NB4 (cell line): ENCODE data around the gene SMAD7.

ENCODE experiments used
- DNase-seq: peaks from one replicate; pipeline ENCODE4 v3.0.0; 2010; ENCODE audit warnings: low read depth
- H3K4me3 ChIP-seq: one replicate; pipeline ENCODE4 v1.5.1; 2011; ENCODE audit warnings: mild to moderate bottlenecking, low read depth, low read length, moderate library complexity
- CTCF ChIP-seq: IDR thresholded peaks from one replicate; pipeline ENCODE4 v1.5.1; 2012; ENCODE audit warnings: low read depth, low read length
- MAX ChIP-seq: IDR thresholded peaks from 2 replicates; pipeline ENCODE4 v1.6.1; 2011; ENCODE audit warnings: low read depth, low read length
- MYC ChIP-seq: IDR thresholded peaks from 2 replicates; pipeline ENCODE4 v1.6.1; 2011; ENCODE audit warnings: low read depth, low read length
- POLR2A ChIP-seq: IDR thresholded peaks from 2 replicates; pipeline ENCODE4 v1.6.1; 2011; ENCODE audit warnings: mild to moderate bottlenecking; ENCODE audit not compliant: insufficient read length; ENCODE audit errors: extremely low read depth

Gene SMAD7

GRCh38 chr18:48913201-48913600 lies 37.6 kb downstream of the SMAD7 start:
- no peak for DNase-seq
- TF ChIP-seq MYC (no peak), CTCF (no peak)

GRCh38 chr18:48910972-48911545 lies 39.7 kb downstream of the SMAD7 start:
- no peak for DNase-seq
- H3K4me3 ChIP-seq: no peak overlapping the region
- TF ChIP-seq MAX: no peak
- TF ChIP-seq MYC: no peak
- TF ChIP-seq CTCF: no peak
- TF ChIP-seq POLR2A: no peak

More at GRCh38 chr18:48913201-48913600, 37.6 kb downstream of the SMAD7 start:
- no peak overlapping the region for H3K4me3 ChIP-seq

- no peak for TF ChIP-seq MAX
- TF ChIP-seq CTCF: no peak
- no peak for TF ChIP-seq POLR2A
- no peak for TF ChIP-seq MYC
- no peak for DNase-seq
- H3K4me3 ChIP-seq: no peak overlapping the region
These were observed 41.0 kb downstream of the SMAD7 start for GRCh38 chr18:48909721-48910120.

- no peak for DNase-seq
- H3K4me3 ChIP-seq: no peak overlapping the region
- TF ChIP-seq MAX: no peak
- TF ChIP-seq MYC: no peak
- no peak for TF ChIP-seq POLR2A
- no peak for TF ChIP-seq CTCF
These were observed 41.8 kb downstream of the SMAD7 start for GRCh38 chr18:48908916-48909315.

GRCh38 chr18:48905513-48905912 lies 45.3 kb downstream of the SMAD7 start:
- H3K4me3 ChIP-seq: no peak overlapping the region
- TF ChIP-seq POLR2A (no peak), CTCF (no peak), MAX (no peak), MYC (no peak)
- no peak for DNase-seq

GRCh38 chr18:48904847-48905394 lies 45.8 kb downstream of the SMAD7 start:
- TF ChIP-seq MAX (no peak), CTCF (no peak), POLR2A (no peak), MYC (no peak)
- no peak for DNase-seq
- no peak overlapping the region for H3K4me3 ChIP-seq
